Measurements from ENCODE around the gene GORASP1. TPM values are rescaled to one million over a fixed set of nuclear protein-coding genes. Genes with fewer than 3 reads are reported as not detected.

GORASP1 gene
- total and polyA plus RNA-seq, 2 experiments from 2014 or later = 10.3 to 38.3 TPM

DNA sequence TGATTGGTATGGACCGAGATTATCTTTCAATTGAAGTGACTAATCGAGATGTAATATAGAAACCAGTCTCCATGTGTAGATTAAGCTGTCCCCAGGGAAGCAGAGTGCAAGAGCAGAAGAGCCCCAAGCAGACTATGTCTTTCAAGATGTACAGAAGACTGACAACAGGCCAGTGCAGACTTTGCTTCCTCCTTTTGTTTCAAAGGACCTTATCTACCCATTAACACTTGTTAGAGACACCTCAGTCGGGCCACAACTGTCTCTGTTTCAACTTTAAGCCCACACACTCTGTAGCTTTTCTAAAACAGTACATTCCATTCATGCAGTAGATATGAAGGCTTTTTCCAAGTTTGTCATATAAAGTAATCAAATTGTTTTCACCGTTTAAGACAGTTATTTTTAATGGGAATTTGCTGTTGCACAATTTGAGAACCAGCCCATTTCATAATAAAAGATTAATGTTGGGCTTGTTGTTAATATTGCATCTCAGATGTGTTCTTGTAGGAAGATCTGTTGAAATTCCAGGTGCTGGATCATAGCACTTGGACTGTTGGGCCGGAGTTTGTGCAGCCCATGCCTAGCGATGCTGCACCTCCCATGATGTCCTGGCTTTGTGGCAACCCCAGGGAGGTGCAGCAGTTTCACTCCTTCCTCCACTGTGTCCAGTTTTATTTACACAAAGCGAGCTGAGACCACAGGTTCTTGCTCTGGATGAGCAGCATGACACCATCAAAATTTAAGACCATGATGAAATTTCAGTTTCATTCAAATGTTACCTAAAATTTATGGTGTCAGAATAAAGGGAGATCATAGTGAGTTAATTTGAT, 12.4 kb downstream of the GORASP1 start (continued):
- TF ChIP-seq, protein P1, sequence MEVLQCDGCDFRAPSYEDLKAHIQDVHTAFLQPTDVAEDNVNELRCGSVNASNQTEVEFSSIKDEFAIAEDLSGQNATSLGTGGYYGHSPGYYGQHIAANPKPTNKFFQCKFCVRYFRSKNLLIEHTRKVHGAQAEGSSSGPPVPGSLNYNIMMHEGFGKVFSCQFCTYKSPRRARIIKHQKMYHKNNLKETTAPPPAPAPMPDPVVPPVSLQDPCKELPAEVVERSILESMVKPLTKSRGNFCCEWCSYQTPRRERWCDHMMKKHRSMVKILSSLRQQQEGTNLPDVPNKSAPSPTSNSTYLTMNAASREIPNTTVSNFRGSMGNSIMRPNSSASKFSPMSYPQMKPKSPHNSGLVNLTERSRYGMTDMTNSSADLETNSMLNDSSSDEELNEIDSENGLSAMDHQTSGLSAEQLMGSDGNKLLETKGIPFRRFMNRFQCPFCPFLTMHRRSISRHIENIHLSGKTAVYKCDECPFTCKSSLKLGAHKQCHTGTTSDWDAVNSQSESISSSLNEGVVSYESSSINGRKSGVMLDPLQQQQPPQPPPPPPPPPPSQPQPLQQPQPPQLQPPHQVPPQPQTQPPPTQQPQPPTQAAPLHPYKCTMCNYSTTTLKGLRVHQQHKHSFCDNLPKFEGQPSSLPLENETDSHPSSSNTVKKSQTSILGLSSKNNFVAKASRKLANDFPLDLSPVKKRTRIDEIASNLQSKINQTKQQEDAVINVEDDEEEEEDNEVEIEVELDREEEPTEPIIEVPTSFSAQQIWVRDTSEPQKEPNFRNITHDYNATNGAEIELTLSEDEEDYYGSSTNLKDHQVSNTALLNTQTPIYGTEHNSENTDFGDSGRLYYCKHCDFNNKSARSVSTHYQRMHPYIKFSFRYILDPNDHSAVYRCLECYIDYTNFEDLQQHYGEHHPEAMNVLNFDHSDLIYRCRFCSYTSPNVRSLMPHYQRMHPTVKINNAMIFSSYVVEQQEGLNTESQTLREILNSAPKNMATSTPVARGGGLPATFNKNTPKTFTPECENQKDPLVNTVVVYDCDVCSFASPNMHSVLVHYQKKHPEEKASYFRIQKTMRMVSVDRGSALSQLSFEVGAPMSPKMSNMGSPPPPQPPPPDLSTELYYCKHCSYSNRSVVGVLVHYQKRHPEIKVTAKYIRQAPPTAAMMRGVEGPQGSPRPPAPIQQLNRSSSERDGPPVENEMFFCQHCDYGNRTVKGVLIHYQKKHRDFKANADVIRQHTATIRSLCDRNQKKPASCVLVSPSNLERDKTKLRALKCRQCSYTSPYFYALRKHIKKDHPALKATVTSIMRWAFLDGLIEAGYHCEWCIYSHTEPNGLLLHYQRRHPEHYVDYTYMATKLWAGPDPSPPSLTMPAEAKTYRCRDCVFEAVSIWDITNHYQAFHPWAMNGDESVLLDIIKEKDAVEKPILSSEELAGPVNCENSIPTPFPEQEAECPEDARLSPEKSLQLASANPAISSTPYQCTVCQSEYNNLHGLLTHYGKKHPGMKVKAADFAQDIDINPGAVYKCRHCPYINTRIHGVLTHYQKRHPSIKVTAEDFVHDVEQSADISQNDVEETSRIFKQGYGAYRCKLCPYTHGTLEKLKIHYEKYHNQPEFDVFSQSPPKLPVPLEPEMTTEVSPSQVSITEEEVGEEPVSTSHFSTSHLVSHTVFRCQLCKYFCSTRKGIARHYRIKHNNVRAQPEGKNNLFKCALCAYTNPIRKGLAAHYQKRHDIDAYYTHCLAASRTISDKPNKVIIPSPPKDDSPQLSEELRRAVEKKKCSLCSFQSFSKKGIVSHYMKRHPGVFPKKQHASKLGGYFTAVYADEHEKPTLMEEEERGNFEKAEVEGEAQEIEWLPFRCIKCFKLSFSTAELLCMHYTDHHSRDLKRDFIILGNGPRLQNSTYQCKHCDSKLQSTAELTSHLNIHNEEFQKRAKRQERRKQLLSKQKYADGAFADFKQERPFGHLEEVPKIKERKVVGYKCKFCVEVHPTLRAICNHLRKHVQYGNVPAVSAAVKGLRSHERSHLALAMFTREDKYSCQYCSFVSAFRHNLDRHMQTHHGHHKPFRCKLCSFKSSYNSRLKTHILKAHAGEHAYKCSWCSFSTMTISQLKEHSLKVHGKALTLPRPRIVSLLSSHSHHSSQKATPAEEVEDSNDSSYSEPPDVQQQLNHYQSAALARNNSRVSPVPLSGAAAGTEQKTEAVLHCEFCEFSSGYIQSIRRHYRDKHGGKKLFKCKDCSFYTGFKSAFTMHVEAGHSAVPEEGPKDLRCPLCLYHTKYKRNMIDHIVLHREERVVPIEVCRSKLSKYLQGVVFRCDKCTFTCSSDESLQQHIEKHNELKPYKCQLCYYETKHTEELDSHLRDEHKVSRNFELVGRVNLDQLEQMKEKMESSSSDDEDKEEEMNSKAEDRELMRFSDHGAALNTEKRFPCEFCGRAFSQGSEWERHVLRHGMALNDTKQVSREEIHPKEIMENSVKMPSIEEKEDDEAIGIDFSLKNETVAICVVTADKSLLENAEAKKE (CRISPR knock-in tag; IDR thresholded peaks at IDR 0.05) = no peak
- TF ChIP-seq CREB1 (CRISPR knock-in tag; IDR thresholded peaks at IDR 0.05; ENCODE audit: low read depth) = no peak

DNA sequence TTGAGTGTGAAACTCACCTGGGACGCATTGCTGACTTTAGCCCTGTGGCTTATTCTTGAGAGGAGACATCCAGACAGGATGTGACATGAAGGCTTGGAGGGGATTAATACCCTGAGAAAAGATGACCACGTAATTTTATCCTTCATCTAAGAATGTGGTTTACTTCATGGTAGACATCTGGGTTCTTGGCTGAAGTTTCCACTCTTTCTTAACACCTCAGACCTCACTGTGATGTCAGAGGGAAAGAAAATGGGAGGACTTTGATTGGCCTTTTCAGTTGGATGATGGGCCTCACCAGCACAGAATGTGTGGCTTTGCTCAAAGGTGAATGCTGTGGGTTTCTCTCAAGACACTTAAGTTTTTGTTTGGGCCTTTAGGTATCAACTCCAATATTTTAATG, 16.5 kb downstream of the GORASP1 start:
- H4K20me1 ChIP-seq (replicated peaks; ENCODE audit: insufficient read depth) = no peaks in the 10 kb centered on the region
- no peaks in the 10 kb centered on the region for H3K79me2 ChIP-seq (replicated peaks; ENCODE audit: insufficient read depth)
- no peaks in the 10 kb centered on the region for H3K27me3 ChIP-seq (ENCODE audit: insufficient read depth)
- no peaks in the 10 kb centered on the region for H3F3A ChIP-seq (replicated peaks; ENCODE audit: low read depth)
- H3K36me3 Mint-ChIP-seq (ENCODE audit: low read depth) = peaks cover 38% of the 10 kb centered on the region; the same call in 2 of the 3 replicates
- no peak for TF ChIP-seq ZNF331 (CRISPR knock-in tag; IDR thresholded peaks at IDR 0.05; ENCODE audit: low read depth)
- H3K27ac Mint-ChIP-seq = no peak overlapping the region
- H3K27ac ChIP-seq (ENCODE audit: low read depth) = no peak overlapping the region
- ATAC-seq = no peak
- H3K36me3 ChIP-seq (ENCODE audit: insufficient read depth) = peaks cover 40% of the 10 kb centered on the region
- H2AFZ ChIP-seq = no peak overlapping the region
- H3K27me3 Mint-ChIP-seq (ENCODE audit: insufficient read depth, low read depth, poor library complexity) = peaks cover 2% of the 10 kb centered on the region
- no peaks in the 10 kb centered on the region for H3K4me1 ChIP-seq (ENCODE audit: insufficient read depth)
- no peak overlapping the region for H3K4me3 ChIP-seq
- H3K4me2 ChIP-seq = no peak overlapping the region
- H3K9me3 Mint-ChIP-seq = no peaks in the 10 kb centered on the region
- no peak overlapping the region for H3K4me3 Mint-ChIP-seq
- no peak for DNase-seq (ENCODE audit: low spot score)
- H3K9me2 ChIP-seq (ENCODE audit: insufficient read depth) = no peaks in the 10 kb centered on the region
- H3K4me1 Mint-ChIP-seq = no peaks in the 10 kb centered on the region
